Fibroblast of the aortic adventitia (primary cell): ENCODE data around the gene SIGLEC10. TPM values are rescaled to one million over a fixed set of nuclear protein-coding genes. Genes with fewer than 3 reads are reported as not detected.

Experiments
- DNase-seq: peaks from one replicate; pipeline ENCODE4 v3.0.0-alpha.2; 2010; ENCODE audit warnings: low read depth
- H3K4me3 ChIP-seq: 2 replicates; pipeline ENCODE4 v1.5.1; 2011; ENCODE audit warnings: low read depth, mild to moderate bottlenecking, control low read depth, low read length, moderate library complexity
- CTCF ChIP-seq: IDR thresholded peaks from 2 replicates; pipeline ENCODE4 v1.5.1; 2011; ENCODE audit warnings: mild to moderate bottlenecking, low read length, control low read depth, inconsistent platforms; ENCODE audit not compliant: insufficient read depth
- total RNA-seq: library from RNA; depleted of rRNA; stranded (reverse); fragments of >200 nt; gene quantifications from 2 replicates; pipeline ENCODE4 v1.2.3, GENCODE V29; 2012; ENCODE audit warnings: low replicate concordance

Gene SIGLEC10
- total RNA-seq, 1 donor, result not detected

DNA sequence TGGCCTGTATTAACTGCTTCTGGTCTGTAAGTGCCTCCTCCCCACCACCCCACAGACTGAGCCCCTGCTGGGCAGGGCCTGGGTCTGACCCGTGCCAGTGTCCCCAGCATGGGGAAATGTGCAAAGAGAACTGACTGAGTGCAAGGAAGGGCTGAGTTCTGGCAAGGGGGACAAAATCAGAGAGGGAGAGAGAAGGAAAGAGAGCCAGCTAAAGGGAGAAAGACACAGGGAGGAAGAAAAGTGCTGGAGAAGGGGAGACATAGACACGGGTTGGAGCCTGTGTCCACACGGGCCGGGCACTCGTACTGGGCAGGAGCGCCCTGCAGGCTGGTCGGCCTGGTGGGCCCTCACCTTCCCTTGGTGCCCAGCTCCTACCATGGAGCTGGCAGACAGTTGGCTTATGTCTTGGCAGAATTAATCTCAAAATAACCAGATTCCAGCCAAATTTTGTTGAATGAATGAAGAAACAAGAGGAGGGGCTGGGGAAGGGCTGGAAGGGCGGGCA lies 46.2 kb downstream of the SIGLEC10 start:
- TF ChIP-seq CTCF, result no peak

DNA sequence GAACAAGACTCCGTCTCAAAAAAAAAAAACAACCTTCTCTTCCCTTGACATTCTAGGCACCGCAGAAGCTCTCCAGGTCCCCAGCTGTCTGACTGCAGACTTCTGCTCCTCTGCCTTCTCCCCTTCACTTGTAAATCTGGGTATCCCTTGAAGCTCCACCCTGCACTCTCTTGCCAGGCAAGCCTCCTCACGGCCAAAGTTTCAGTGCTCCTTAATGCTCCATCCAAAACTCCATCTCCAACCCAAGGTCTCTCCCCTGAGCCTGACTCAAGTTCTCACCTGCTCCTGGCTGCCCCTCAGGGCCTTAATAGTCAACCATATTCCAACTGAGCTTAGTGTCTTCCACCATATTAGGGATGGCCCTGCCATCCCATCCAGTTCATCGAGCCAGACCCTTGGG lies 47.2 kb downstream of the SIGLEC10 start:
- DNase-seq, result no peak
- H3K4me3 ChIP-seq, result no peak overlapping the region
- no peak for TF ChIP-seq CTCF

More for the DNA sequence above, 46.2 kb downstream of the SIGLEC10 start:
- no peak for DNase-seq
- H3K4me3 ChIP-seq, result no peak overlapping the region

DNA sequence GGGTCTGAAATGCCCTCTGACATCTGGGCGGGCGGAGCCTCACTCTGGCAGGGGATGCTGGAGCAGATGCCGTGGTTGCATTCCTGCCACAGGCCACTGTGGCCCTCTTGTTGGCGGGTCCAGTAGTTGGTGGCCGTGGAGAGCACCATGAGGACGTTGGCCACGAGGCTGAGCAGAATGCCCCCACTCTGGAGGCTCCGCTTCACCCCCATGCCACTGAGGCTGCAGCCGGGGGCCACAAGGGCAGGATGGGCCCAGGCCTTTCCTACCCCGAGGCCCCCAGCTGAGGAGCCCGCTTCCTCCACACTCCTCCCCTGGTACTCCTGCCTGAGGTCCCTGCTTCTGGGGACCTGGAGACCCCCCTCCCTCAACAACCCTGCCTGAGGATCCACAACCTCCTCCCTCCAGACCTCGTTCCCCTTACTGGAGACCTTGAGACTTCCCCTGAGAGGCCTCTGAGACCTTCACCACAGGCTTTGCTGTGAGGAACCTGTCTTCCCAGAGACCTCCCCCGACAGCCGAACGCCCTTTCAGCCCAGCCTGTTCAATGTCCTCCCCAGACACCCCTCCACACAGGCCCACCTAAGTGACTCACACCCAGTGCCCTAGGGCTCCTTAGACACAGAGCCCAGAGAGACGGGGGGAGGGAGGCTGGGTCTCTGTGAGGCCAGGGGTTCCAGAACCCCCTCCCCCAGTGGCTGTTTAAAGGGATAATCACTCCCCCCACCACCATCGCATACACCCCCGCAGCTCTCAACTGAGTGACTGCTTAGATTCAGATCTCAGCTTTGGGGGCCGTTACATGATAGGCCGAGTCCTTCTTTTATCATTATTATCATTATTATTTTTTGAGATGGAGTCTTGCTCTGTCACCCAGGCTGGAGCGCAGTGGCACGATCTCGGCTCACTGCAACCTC lies 48.8 kb downstream of the SIGLEC10 start, which contains the start of gene CLDND2:
TSS of gene CLDND2 (minus strand) at position 638 of the 917 bp plus-strand sequence. CDS start at position 212, 426 bp downstream.
- no peak for DNase-seq
- no peak for TF ChIP-seq CTCF
- peak within 1 kb of the TSS; percentile 82 for H3K4me3 ChIP-seq

DNA sequence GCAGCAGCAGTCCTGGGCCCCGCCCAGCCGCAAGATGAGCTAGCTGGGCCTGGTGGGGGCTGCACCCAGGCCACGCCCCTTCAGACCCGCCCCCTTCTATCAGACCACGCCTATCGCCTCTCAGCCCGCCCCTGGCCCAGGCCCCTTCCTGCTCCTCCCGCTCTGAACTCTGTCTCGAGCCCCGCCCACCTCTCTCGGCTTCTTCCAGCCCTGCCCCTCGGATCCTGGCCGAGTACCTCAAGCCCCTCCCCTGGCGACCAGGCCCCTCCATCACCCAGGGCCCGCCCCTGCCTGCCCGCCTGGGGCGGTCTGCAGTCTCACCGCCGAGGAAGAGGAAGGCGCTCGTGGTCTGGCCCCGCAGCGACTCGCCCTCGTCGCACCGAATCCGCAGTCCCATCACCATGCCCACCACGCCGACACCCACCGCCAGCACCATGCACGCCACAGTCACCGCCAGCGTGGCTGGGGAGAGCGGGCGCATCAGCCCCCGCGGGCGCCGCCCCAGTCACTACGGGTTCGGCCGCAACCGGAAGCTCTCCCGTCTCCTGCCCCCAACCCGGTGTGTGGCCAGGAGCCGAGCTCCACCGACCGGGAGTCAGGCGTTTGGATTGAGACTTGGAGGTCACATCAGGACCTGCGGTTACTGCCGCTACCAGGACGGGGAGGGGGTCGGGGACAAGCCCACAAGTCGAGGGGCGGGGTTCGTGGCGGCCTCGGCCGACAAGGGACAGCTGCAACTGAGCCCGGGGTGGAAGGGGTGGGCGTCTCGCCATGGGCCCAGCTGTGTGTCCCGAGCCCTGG lies 49.7 kb downstream of the SIGLEC10 start:
- H3K4me3 ChIP-seq, result peak overlapping the region; percentile 82
- TF ChIP-seq CTCF, result no peak
- peak; percentile 98 for DNase-seq

DNA sequence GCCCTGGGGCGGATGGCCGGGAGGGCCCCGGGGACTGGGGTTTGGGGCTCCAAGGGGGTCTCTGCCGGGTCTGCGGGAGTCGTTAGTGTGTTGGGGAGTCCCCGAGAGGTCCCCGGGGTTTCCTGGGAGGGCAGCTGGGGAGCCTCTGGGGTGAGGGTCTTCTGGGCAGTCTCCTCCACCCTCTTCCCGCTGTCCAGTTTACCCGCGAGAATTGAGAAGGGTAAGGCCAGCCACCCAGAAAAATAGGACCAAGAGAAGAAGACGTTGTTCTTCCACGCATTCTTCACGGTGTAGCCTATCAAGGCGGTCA lies 50.2 kb downstream of the SIGLEC10 start:
- H3K4me3 ChIP-seq, result peak overlapping the region; percentile 64
- TF ChIP-seq CTCF, result no peak
- no peak for DNase-seq

GRCh38 chr19:51366389-51367254 lies 50.8 kb downstream of the SIGLEC10 start:
- peak; percentile 96 for DNase-seq
- TF ChIP-seq CTCF, result no peak

More at GRCh38 chr19:51366389-51367254, 50.8 kb downstream of the SIGLEC10 start:
- H3K4me3 ChIP-seq, result peak overlapping the region; percentile 96
